GM13977 (cell line): ENCODE data around the gene RACGAP1.

Experiments
- DNase-seq: peaks from one replicate; pipeline ENCODE4 v3.0.0; 2012; ENCODE audit warnings: low spot score
- in situ Hi-C: fragments of 300-500 bp; cut with MboI; formaldehyde crosslinking; loops from one replicate; pipeline ENCODE4 v1.12.0; 2022; ENCODE audit warnings: low sequenced_read_pairs, low pct_unique_long_range_greater_than_20kb, mixed read lengths, inconsistent platforms; ENCODE audit not compliant: unreplicated experiment
- TF ChIP-seq, protein P1 (sequence below): IDR thresholded peaks from 2 replicates; pipeline ENCODE4 v1.5.1; 2012; ENCODE audit warnings: mild to moderate bottlenecking, control low read depth; ENCODE audit not compliant: insufficient read depth; ENCODE audit errors: extremely low read depth, missing control alignments

RACGAP1 gene

DNA sequence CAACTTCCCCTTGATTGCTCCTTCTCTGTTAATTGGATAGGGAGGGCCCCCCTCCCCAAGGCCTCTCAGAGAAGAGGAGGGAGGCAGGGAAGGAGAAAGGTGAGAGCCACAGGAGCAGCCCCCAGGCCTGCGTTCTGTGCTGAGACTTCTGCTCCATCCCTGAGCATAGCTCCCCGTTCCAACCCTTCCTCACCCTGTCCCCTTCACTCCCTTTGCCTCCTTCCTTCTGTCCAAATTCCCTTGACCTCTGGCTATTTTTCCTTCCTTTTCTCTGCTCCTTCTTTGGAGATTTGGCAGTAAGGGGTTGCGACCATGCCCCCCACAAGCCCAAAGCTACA, 31.3 kb upstream of the RACGAP1 start:
- TF ChIP-seq, protein P1, sequence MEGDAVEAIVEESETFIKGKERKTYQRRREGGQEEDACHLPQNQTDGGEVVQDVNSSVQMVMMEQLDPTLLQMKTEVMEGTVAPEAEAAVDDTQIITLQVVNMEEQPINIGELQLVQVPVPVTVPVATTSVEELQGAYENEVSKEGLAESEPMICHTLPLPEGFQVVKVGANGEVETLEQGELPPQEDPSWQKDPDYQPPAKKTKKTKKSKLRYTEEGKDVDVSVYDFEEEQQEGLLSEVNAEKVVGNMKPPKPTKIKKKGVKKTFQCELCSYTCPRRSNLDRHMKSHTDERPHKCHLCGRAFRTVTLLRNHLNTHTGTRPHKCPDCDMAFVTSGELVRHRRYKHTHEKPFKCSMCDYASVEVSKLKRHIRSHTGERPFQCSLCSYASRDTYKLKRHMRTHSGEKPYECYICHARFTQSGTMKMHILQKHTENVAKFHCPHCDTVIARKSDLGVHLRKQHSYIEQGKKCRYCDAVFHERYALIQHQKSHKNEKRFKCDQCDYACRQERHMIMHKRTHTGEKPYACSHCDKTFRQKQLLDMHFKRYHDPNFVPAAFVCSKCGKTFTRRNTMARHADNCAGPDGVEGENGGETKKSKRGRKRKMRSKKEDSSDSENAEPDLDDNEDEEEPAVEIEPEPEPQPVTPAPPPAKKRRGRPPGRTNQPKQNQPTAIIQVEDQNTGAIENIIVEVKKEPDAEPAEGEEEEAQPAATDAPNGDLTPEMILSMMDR: no peak
- DNase-seq: no peak
- in situ Hi-C loops: loop anchor here (10.0 kb wide), 1 partner anchor 92 kb away; the partner anchor contains the start of gene AQP5

DNA sequence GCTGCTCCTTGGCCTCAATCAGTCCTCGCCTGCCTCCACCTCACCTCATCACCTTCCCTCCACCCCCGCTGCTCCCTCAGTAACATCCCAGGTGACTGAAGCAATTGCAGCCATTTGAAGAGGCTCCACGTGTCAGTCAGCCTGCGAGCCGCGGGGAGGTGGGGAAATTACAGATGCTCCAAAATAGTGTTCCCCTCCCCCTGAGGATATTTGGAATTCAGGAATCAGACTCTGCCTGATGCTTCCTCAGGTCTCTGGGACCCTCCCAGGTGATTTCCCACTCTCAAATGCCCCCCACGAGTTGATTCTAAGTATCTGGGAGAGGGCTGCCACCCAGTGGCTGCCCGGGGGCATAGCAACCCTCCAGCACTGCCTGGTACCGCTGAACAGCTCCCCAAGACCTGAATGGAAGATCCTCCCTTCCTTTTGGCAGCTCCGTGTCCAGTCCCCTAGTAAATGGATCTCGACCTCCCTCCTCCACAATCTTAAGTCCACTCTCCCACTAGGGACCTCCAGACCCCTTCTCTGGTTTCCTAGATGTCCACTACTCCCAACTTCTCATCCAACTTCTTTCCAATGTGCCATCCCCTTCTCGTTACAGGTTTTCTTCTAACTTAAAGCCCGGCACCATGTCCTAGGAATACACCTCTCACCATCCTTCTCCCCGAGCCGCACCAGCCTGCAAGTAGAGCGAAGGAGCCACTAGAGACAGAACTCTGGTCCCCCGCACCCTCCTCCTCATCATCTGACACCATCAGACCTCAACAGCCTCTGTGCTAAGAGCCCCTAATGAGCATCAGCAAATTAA, 30.7 kb upstream of the RACGAP1 start:
- in situ Hi-C loops: loop anchor here (10.0 kb wide), 1 partner anchor 91 kb away; the partner anchor contains the start of gene AQP5
- TF ChIP-seq, protein P1: peak; percentile 96
- peak; percentile 89 for DNase-seq

- TF ChIP-seq, protein P1: no peak
- in situ Hi-C loops: loop anchor here (10.0 kb wide), 1 partner anchor 89 kb away; the partner anchor contains the start of gene AQP5
- DNase-seq: no peak
Measured at GRCh38 chr12:50053583-50053982, 28.3 kb upstream of the RACGAP1 start.

DNA sequence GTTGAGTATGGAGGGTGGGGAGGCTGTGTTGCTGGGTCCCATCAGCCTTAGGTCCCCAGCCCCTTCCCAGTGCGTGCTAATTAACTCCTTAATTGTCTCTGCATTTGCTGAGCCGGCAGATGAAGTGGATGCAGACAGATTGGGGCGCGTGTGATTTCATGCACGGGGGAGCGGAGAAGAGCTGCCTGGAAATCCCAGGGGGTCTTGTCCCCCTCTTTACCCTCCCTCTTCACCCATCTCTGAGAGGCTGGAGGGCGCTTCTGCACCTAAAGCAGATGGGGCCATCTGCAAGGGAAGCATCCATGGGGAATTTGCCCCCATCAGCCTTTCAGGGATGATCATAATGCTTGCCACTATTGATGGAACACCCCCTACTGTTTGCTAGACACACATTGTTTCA, 27.7 kb upstream of the RACGAP1 start:
- in situ Hi-C loops: loop anchor here (10.0 kb wide), 1 partner anchor 88 kb away; the partner anchor contains the start of gene AQP5
- no peak for DNase-seq
- TF ChIP-seq, protein P1: no peak

GRCh38 chr12:50052544-50052943, 27.2 kb upstream of the RACGAP1 start:
- TF ChIP-seq, protein P1: no peak
- in situ Hi-C loops: loop anchor here (10.0 kb wide), 1 partner anchor 88 kb away; the partner anchor contains the start of gene AQP5
- DNase-seq: no peak

DNA sequence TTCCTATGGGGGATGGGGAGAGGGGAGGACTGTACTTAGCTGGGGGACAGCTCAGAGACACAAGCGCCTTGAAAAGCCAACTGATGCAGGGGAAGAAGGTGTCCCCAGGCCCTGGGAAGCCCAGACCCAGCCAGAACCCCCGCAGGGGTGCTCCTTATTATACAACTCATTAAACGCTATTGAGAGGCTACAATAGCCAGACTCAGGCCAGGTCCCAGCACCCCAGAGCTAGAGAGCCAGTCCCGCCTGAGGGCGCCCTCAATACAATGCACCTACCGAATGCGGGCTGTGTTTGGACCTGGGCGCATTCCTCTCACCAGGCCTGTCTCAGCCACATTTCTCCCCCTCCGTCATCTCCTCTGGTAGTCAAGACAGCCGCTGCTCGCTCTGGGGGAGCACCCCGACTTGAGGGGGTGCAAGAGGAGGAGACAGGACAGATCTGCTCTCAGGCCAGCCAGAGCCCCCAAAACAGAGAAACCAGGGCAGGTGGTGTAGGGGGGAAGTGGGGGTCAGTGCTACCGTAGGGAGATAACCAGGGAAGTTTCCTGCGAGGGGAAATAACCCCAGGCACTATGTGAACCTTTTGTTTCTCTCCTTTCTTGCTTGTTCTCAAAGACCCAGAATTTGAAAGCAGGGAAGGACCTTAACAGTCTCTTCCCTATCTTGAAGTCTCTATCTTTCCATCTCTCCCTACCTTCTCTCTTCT, 26.0 kb upstream of the RACGAP1 start:
- no peak for DNase-seq
- in situ Hi-C loops: loop anchor here (10.0 kb wide), 1 partner anchor 86 kb away; the partner anchor contains the start of gene AQP5
- TF ChIP-seq, protein P1: no peak
